Prostate gland (tissue), 2 donors: Measurements from ENCODE around the gene SLC23A1. TPM values are rescaled to one million over a fixed set of nuclear protein-coding genes. Genes with fewer than 3 reads are reported as not detected.
"Not testable (repeated sequence)": the region's sequence is repeated elsewhere in the genome, so short reads cannot be mapped to it uniquely, and the experiment has no call there.

Source experiments
- DNase-seq: peaks from one replicate; pipeline ENCODE4 v3.0.0-alpha.2; 2019; ENCODE audit warnings: low spot score
- H3K27ac ChIP-seq, 2 donors: fragments of 200-600 bp; sonication (generic); 2 replicates each; pipeline ENCODE4 v1.5.1; 2017 to 2019
- H3K27me3 ChIP-seq: fragments of 200-600 bp; sonication (generic); replicated peaks from 2 replicates; pipeline ENCODE4 v1.5.1; 2019; ENCODE audit not compliant: insufficient read depth
- H3K36me3 ChIP-seq, 2 donors: fragments of 200-600 bp; sonication (generic); 1 replicate in 1 of 2; 2 replicates in 1 of 2; pipeline versions ENCODE4 v1.5.1 to v1.8.1; 2017 to 2019
- H3K4me1 ChIP-seq: fragments of 200-600 bp; sonication (generic); replicated peaks from 2 replicates; pipeline ENCODE4 v1.5.1; 2019
- H3K4me3 ChIP-seq, 2 donors: fragments of 200-600 bp; sonication (generic); 2 replicates each; pipeline ENCODE4 v1.5.1; 2017 to 2019
- H3K9me3 ChIP-seq: fragments of 200-600 bp; sonication (generic); 2 replicates; pipeline ENCODE4 v1.5.1; 2017
- POLR2A ChIP-seq: fragments of 450-650 bp; IDR thresholded peaks from one replicate; pipeline ENCODE4 v1.6.1; 2016; ENCODE audit warnings: antibody characterized with exemption, mild to moderate bottlenecking
- POLR2AphosphoS5 ChIP-seq: sonication (generic); formaldehyde crosslinking; IDR thresholded peaks from one replicate; pipeline ENCODE4 v1.6.1; 2017; ENCODE audit warnings: antibody characterized with exemption
- WGBS: methylation state at CpG from one replicate; pipeline ENCODE4 v1.1.5; 2018; 5-methylcytosine and 5-hydroxymethylcytosine counted together
- intact Hi-C: fragments of 100-400 bp; cut with DNase I; formaldehyde crosslinking; loops from one replicate; pipeline ENCODE4 v1.14.2; 2022
- total RNA-seq, 2 donors: library from RNA; depleted of rRNA; stranded (reverse); fragments of >200 nt; gene quantifications; one replicate each; pipeline ENCODE4 v1.1.0, GENCODE V29; 2016
- TF ChIP-seq, protein P1 (sequence below), 4 experiments: fragments of 200-600 bp in 2 of 4; fragments of 450-650 bp in 2 of 4; sonication (generic) in 2 of 4; IDR thresholded peaks; 1 replicate in 3 of 4; 2 replicates in 1 of 4; pipeline ENCODE4 v1.5.1; 2016 to 2019; ENCODE audit warnings: antibody characterized with exemption in 4 of 4, mild to moderate bottlenecking in 2 of 4, moderate library complexity in 2 of 4

The SLC23A1 gene
- total RNA-seq, 2 donors from 2014 or later = 11.5 to 26.3 TPM

DNA sequence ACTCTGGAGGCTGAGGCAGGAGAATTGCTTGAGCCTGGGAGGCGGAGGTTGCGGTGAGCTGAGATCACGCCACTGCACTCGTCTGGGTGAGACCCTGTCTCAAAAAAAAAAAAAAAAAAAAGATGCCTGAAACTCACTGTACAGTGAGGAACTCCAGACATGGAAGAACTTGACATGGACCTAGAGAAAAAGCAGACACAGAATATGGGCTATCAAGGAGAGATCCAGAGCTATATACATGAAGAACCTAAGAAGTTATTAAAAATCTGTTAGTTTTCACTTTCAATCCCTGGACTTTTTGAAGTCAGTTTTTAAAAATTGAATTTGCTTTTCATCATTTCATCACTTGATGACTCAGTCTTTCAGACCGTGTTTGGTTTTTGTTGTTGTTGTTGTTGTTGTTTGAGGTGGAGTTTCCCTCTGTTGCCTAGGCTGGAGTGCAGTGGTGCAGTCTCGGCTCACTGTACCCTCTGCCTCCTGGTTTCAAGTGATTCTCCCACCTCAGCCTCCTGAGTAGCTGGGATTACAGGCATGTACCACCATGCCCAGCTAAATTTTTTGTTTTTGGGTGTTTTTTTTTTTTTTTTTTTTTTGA, 21.2 kb downstream of the SLC23A1 start:
- no peaks in the 10 kb centered on the region for H3K27me3 ChIP-seq
- 82% methylated on average over 6 of the region's 6 CpGs for WGBS
- intact Hi-C loops = no loop called here
- no peaks in the 10 kb centered on the region for H3K9me3 ChIP-seq
- no peak for TF ChIP-seq POLR2AphosphoS5
- no peak for TF ChIP-seq POLR2A
- TF ChIP-seq, protein P1, sequence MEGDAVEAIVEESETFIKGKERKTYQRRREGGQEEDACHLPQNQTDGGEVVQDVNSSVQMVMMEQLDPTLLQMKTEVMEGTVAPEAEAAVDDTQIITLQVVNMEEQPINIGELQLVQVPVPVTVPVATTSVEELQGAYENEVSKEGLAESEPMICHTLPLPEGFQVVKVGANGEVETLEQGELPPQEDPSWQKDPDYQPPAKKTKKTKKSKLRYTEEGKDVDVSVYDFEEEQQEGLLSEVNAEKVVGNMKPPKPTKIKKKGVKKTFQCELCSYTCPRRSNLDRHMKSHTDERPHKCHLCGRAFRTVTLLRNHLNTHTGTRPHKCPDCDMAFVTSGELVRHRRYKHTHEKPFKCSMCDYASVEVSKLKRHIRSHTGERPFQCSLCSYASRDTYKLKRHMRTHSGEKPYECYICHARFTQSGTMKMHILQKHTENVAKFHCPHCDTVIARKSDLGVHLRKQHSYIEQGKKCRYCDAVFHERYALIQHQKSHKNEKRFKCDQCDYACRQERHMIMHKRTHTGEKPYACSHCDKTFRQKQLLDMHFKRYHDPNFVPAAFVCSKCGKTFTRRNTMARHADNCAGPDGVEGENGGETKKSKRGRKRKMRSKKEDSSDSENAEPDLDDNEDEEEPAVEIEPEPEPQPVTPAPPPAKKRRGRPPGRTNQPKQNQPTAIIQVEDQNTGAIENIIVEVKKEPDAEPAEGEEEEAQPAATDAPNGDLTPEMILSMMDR (IDR thresholded peaks at IDR 0.05) = no peak
- H3K4me1 ChIP-seq = no peaks in the 10 kb centered on the region
- no peak overlapping the region for H3K27ac ChIP-seq
- no peak for DNase-seq
- H3K4me3 ChIP-seq = no peak overlapping the region
- H3K36me3 ChIP-seq = peaks cover 3 to 15% of the 10 kb centered on the region in 2 donors

- Histone ChIP-seq H3K27ac (no peak overlapping the region), H3K4me1 (no peaks in the 10 kb centered on the region), H3K27me3 (no peaks in the 10 kb centered on the region), H3K4me3 (no peak overlapping the region), H3K36me3 (peaks cover 0 to 2% of the 10 kb centered on the region in 2 donors), H3K9me3 (no peaks in the 10 kb centered on the region)
- no peak for DNase-seq
- TF ChIP-seq POLR2AphosphoS5 = no peak
- no peak for TF ChIP-seq POLR2A
- TF ChIP-seq, protein P1 (IDR thresholded peaks at IDR 0.05) = no peak
- intact Hi-C loops = no loop called here
- WGBS = 99% methylated on average over 4 of the region's 4 CpGs
These were observed 22.7 kb downstream of the SLC23A1 start for GRCh38 chr5:139360384-139360783.

DNA sequence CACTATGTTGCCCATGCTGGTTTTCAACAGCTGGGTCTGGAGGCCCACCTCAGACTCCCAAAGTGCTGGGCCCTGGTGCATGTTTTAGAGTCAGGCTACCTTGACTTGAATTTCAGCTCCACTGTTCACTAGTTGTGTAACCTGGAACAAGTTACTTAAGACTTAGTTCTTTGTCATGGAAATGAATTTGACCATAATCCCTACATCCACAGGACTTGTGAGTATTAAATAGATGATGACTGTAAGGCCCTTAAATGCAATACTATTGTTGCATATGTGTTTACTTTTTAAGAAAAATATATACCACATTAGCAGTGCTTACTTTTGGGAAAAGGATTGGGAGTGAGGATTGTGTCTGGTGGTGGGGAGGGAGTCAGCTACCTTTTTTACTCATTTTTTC, 25.0 kb downstream of the SLC23A1 start:
- intact Hi-C loops = no loop called here
- Histone ChIP-seq H3K4me3 (no peak overlapping the region), H3K27ac (no peak overlapping the region), H3K4me1 (no peaks in the 10 kb centered on the region), H3K9me3 (no peaks in the 10 kb centered on the region), H3K27me3 (no peaks in the 10 kb centered on the region), H3K36me3 (no peaks in the 10 kb centered on the region)
- TF ChIP-seq, protein P1 (IDR thresholded peaks at IDR 0.05) = no peak
- TF ChIP-seq POLR2A (no peak), POLR2AphosphoS5 (no peak)
- DNase-seq = no peak

- H3K4me1 ChIP-seq = not testable (repeated sequence)
These were observed 27.2 kb downstream of the SLC23A1 start for GRCh38 chr5:139355900-139356299.

DNA sequence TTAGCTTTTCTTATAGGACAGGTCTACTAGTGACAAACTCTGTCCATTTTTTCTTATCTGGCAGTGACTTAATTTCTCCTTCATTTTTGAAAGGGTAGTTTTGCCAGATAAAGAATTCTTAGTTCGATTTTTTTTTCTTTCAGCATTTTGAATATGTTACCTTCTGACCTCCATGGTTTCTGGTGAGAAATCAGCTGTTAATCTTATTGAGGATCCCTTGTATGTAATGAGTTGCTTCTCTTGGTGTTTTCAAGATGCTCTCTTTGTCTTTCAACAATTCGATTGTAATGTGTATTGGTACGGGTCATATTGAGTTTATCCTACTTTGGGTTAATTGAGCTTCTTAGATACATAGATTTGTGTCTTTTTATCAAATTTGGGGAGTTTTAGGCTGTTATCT, 28.9 kb downstream of the SLC23A1 start:
- H3K9me3 ChIP-seq = no peaks in the 10 kb centered on the region
- H3K4me3 ChIP-seq = no peak overlapping the region
- no peaks in the 10 kb centered on the region for H3K27me3 ChIP-seq
- no peak overlapping the region for H3K27ac ChIP-seq
- no peaks in the 10 kb centered on the region for H3K36me3 ChIP-seq
- TF ChIP-seq POLR2AphosphoS5 (no peak), POLR2A (no peak)
- TF ChIP-seq, protein P1 (IDR thresholded peaks at IDR 0.05) = no peak
- H3K4me1 ChIP-seq = no peaks in the 10 kb centered on the region
- intact Hi-C loops = no loop called here
- WGBS = 98% methylated on average over 3 of the region's 3 CpGs
- no peak for DNase-seq

More at GRCh38 chr5:139355900-139356299, 27.2 kb downstream of the SLC23A1 start:
- H3K27me3 ChIP-seq, H3K36me3 ChIP-seq, intact Hi-C loops, DNase-seq, H3K4me3 ChIP-seq, H3K9me3 ChIP-seq, H3K27ac ChIP-seq: not testable (repeated sequence)
- WGBS = 95% methylated on average over 8 of the region's 8 CpGs

- 93% methylated on average over 9 of the region's 9 CpGs for WGBS
- H3K27me3 ChIP-seq, H3K36me3 ChIP-seq, H3K4me1 ChIP-seq, DNase-seq, H3K9me3 ChIP-seq, intact Hi-C loops, H3K27ac ChIP-seq, H3K4me3 ChIP-seq: not testable (repeated sequence)
These were observed 35.2 kb downstream of the SLC23A1 start for GRCh38 chr5:139347863-139348262.

DNA sequence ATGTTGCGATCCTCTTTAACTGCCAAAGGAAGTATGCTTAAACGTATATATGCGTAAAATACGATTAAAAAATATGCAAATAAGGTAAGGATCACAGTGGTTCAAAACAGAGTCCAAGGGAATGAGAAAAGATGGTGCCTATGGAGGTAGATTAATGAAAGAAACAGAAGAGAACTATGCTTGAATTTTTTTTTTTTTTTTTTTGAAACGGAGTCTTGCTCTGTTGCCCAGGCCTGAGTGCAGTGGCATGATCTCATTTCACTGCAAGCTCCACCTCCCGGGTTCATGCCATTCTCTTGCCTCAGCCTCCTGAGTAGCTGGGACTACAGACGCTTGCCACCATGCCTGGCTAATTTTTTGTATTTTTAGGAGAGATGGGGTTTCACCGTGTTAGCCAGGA, 37.7 kb downstream of the SLC23A1 start:
- intact Hi-C loops = not testable (repeated sequence)

More for the DNA sequence above, 37.7 kb downstream of the SLC23A1 start:
- not testable (repeated sequence) for H3K36me3 ChIP-seq, H3K27ac ChIP-seq, H3K9me3 ChIP-seq, H3K27me3 ChIP-seq, DNase-seq, H3K4me1 ChIP-seq, H3K4me3 ChIP-seq
- WGBS = 93% methylated on average over 8 of the region's 8 CpGs
